LNCAP (cell line): Measurements from ENCODE around the gene STK17A.

Experiments used
- TF ChIP-seq, protein P1 (sequence below): fragments of 450-650 bp; IDR thresholded peaks from 2 replicates; pipeline ENCODE4 v1.5.1; 2017; ENCODE audit warnings: mild to moderate bottlenecking

The STK17A gene

DNA sequence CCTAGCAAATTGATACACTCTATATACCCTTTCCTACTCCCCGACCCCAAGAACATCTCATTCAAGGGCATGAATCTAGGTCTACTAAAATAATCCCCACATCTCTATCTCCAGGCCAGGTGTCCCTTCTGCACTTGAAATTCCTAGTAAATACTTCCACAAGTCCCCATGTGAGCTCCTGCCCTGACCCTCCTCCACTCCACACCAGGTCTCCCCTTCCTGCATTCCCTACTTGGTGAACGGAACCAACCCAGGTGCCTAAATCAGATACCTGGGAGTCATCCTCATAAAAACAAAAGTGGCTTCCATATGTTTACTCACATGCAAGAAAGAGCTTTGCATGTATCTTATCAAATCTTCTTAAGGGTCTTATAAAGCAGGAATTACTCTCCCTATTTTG, 77.2 kb downstream of the STK17A start:
- TF ChIP-seq, protein P1, sequence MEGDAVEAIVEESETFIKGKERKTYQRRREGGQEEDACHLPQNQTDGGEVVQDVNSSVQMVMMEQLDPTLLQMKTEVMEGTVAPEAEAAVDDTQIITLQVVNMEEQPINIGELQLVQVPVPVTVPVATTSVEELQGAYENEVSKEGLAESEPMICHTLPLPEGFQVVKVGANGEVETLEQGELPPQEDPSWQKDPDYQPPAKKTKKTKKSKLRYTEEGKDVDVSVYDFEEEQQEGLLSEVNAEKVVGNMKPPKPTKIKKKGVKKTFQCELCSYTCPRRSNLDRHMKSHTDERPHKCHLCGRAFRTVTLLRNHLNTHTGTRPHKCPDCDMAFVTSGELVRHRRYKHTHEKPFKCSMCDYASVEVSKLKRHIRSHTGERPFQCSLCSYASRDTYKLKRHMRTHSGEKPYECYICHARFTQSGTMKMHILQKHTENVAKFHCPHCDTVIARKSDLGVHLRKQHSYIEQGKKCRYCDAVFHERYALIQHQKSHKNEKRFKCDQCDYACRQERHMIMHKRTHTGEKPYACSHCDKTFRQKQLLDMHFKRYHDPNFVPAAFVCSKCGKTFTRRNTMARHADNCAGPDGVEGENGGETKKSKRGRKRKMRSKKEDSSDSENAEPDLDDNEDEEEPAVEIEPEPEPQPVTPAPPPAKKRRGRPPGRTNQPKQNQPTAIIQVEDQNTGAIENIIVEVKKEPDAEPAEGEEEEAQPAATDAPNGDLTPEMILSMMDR: no peak

DNA sequence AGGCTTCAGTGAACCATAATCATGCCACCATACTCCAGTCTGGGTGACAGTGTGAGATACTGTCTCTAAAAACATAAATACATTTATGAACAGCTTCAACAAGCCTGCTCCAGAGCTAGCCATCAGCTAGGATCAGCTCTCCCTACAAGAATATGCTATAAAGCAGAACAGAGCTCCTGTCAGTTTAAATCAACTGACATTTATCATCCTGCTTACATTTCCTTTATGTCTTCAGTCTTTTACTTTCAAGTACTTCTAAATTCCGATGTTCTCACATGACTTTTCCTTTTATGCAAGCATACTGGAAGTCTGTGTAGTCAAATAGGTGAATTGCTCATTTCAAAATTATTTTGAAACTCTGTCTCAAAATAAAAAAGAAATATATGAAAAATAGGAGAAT, 81.8 kb downstream of the STK17A start:
- TF ChIP-seq, protein P1: no peak

DNA sequence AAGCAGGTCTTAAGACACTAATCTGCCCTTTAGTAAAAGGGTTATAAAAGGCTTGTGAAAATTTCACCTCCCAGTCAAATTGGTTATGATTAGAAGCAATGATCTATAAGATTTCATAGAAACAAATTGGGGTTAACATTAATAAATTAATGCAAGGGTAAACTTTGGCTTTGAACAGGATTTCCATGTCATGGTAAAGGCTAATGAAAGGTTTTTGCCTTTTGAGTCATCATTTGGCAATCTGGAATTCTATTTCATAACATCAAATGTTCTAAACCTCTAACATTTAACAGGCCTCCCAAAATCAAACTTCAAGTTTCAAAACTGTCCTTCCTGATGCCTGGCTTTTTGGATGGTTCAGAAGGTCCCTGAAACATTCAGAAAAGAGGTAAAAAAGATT, 84.0 kb downstream of the STK17A start:
- TF ChIP-seq, protein P1: no peak

GRCh38 chr7:43668035-43668434, 85.1 kb downstream of the STK17A start:
- TF ChIP-seq, protein P1: no peak

GRCh38 chr7:43669286-43670081, 86.6 kb downstream of the STK17A start:
- TF ChIP-seq, protein P1: no peak

DNA sequence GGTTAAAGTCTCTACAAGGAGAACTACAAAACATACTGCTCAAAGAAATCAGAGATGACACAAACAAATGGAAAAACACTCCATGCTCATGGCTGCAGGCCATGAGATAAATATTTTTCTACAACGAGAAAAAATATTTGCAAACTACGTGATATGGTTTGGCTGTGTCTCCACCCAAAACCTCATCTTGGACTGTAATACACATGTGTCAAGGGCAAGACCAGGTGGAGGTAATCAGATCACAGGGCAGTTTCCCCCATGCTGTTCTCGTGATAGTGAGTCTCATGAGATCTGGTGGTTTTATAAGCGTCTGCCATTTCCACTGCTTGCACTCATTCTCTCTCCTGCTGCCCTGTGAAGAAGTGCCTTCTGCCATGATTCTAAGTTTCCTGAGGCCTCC, 88.6 kb downstream of the STK17A start:
- TF ChIP-seq, protein P1: no peak

GRCh38 chr7:43674559-43675436, 91.9 kb downstream of the STK17A start:
- TF ChIP-seq, protein P1: no peak
